Right lobe of liver (tissue), 4 donors: Measurements from ENCODE around the gene APCDD1L.

ENCODE experiments used
- POLR2A ChIP-seq: fragments of 450-650 bp; IDR thresholded peaks from one replicate; pipeline ENCODE4 v1.6.1; 2017; ENCODE audit warnings: antibody characterized with exemption, mild to moderate bottlenecking
- TF ChIP-seq, protein P1 (sequence below), 4 donors: fragments of 200-600 bp in 3 of 4; fragments of 450-650 bp in 1 of 4; IDR thresholded peaks; one replicate each; pipeline versions ENCODE4 v1.5.1 to v1.8.0; 2016 to 2022; ENCODE audit warnings: antibody characterized with exemption in 4 of 4, mild to moderate bottlenecking in 2 of 4
- donor health status: DM: no; HTN: no; CAD: no.
- donor health status: DM: no; HTN: no; CAD: no.
- donor health status: DM: no; HTN: yes; CAD: no.

DNA sequence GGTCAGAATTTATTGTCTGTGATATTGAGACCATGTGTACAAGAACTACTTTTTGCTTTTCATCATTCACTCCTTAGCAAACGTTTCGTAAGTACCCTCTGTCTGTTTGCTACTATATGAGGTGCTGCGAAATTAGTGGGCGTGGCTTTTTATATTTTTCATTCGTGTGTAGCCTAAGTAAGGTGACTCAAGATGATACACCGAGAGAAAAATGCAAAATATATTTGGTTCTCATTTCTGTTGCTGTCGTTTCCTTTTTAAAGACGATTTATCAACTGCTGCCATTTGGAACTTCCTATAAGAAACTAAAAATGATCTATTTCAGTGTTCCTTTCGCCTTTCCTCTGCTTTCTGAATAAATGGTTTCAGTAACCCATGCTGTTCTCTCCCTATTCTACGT lies 64.9 kb downstream of the APCDD1L start:
- TF ChIP-seq, protein P1, sequence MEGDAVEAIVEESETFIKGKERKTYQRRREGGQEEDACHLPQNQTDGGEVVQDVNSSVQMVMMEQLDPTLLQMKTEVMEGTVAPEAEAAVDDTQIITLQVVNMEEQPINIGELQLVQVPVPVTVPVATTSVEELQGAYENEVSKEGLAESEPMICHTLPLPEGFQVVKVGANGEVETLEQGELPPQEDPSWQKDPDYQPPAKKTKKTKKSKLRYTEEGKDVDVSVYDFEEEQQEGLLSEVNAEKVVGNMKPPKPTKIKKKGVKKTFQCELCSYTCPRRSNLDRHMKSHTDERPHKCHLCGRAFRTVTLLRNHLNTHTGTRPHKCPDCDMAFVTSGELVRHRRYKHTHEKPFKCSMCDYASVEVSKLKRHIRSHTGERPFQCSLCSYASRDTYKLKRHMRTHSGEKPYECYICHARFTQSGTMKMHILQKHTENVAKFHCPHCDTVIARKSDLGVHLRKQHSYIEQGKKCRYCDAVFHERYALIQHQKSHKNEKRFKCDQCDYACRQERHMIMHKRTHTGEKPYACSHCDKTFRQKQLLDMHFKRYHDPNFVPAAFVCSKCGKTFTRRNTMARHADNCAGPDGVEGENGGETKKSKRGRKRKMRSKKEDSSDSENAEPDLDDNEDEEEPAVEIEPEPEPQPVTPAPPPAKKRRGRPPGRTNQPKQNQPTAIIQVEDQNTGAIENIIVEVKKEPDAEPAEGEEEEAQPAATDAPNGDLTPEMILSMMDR (IDR thresholded peaks at IDR 0.05) = no peak
- no peak for TF ChIP-seq POLR2A
